SW480 (cell line): ENCODE data around the gene ZC3H12C.
"Not testable (repeated sequence)": the region's sequence is repeated elsewhere in the genome, so short reads cannot be mapped to it uniquely, and the experiment has no call there.

Experiments used
- DNase-seq: peaks from one replicate; pipeline ENCODE4 v3.0.0-alpha.2; 2016; ENCODE audit warnings: low spot score

The ZC3H12C gene

GRCh38 chr11:110185121-110185591 is 92.0 kb downstream of the ZC3H12C start:
- no peak for DNase-seq

GRCh38 chr11:110185599-110185998 is 92.4 kb downstream of the ZC3H12C start:
- DNase-seq = no peak

- no peak for DNase-seq
Observed at GRCh38 chr11:110186456-110186855, 93.3 kb downstream of the ZC3H12C start.

- no peak for DNase-seq
Observed at GRCh38 chr11:110186867-110187266, 93.7 kb downstream of the ZC3H12C start.

- DNase-seq = no peak
Observed at GRCh38 chr11:110187731-110188130, 94.5 kb downstream of the ZC3H12C start.

- no peak for DNase-seq
Observed at GRCh38 chr11:110190885-110191284, 97.7 kb downstream of the ZC3H12C start.

- DNase-seq = not testable (repeated sequence)
Observed at GRCh38 chr11:110192604-110193282, 99.6 kb downstream of the ZC3H12C start.

- peak; percentile 27 for DNase-seq
Observed at GRCh38 chr11:110194211-110194766, 101.1 kb downstream of the ZC3H12C start.

GRCh38 chr11:110196241-110196754 is 103.1 kb downstream of the ZC3H12C start:
- DNase-seq = peak; percentile 59

- DNase-seq = no peak
Observed at GRCh38 chr11:110196884-110197420, 103.8 kb downstream of the ZC3H12C start.

- no peak for DNase-seq
Observed at GRCh38 chr11:110198031-110198729, 105.0 kb downstream of the ZC3H12C start.

- DNase-seq = no peak
Observed at GRCh38 chr11:110199184-110199981, 106.2 kb downstream of the ZC3H12C start.

GRCh38 chr11:110200241-110200640 is 107.0 kb downstream of the ZC3H12C start:
- no peak for DNase-seq

GRCh38 chr11:110200836-110201235 is 107.6 kb downstream of the ZC3H12C start:
- DNase-seq = no peak

GRCh38 chr11:110207123-110207522 is 113.9 kb downstream of the ZC3H12C start:
- DNase-seq = no peak

- DNase-seq = not testable (repeated sequence)
Observed at GRCh38 chr11:110208678-110209312, 115.6 kb downstream of the ZC3H12C start.

GRCh38 chr11:110209313-110209694 is 116.1 kb downstream of the ZC3H12C start:
- DNase-seq = not testable (repeated sequence)

- no peak for DNase-seq
Observed at GRCh38 chr11:110217223-110217877, 124.2 kb downstream of the ZC3H12C start.

GRCh38 chr11:110217936-110218335 is 124.7 kb downstream of the ZC3H12C start:
- DNase-seq = no peak

- DNase-seq = no peak
Observed at GRCh38 chr11:110219006-110219785, 126.0 kb downstream of the ZC3H12C start.
